Prostate gland (tissue), 2 donors: ENCODE measurements around the gene LENG1.

Experiments
- CTCF ChIP-seq, 4 experiments: fragments of 200-600 bp in 2 of 4; fragments of 450-650 bp in 2 of 4; sonication (generic) in 2 of 4; IDR thresholded peaks; 1 replicate in 3 of 4; 2 replicates in 1 of 4; pipeline ENCODE4 v1.5.1; 2016 to 2019; ENCODE audit warnings: antibody characterized with exemption in 4 of 4, mild to moderate bottlenecking in 2 of 4, moderate library complexity in 2 of 4
- POLR2A ChIP-seq: fragments of 450-650 bp; IDR thresholded peaks from one replicate; pipeline ENCODE4 v1.6.1; 2016; ENCODE audit warnings: antibody characterized with exemption, mild to moderate bottlenecking
- POLR2AphosphoS5 ChIP-seq: sonication (generic); formaldehyde crosslinking; IDR thresholded peaks from one replicate; pipeline ENCODE4 v1.6.1; 2017; ENCODE audit warnings: antibody characterized with exemption

DNA sequence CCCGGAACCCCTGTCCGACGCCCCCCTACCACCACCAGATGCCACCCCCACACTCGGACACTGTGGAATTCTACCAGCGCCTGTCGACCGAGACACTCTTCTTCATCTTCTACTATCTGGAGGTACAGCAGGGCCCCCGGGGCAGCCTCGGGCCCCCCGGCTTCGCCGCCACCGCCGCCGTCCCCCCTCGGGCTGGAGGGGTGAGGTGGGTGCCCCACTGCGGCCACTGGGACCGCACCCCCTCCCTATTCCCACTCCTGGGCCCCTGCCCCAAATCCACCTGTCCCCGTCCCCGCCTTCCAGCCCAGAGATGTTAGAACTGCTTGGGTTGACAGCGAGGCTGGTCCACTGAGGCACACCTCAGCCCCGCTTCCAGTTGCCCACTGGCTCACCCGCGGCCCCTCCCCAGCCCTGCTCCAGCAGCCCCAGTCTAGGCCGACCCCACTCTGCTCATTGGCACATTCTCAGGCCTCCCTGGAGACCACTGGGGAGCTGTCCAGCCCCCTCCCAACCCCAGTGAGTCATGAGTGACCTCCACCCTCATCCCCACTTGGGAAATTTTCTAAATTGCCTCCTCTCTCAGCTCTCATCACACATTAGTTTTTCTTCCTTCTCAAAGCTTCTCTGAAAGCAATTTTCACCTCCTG, 6.5 kb downstream of the LENG1 start:
- TF ChIP-seq CTCF (IDR thresholded peaks at IDR 0.05): no peak
- no peak for TF ChIP-seq POLR2A
- TF ChIP-seq POLR2AphosphoS5: no peak
